Activated naive CD4-positive, alpha-beta T cell treated with anti-CD3 and anti-CD28 coated beads for 36 hours (primary cell): ENCODE data around the gene OLFM1. TPM values are rescaled to one million over a fixed set of nuclear protein-coding genes. Genes with fewer than 3 reads are reported as not detected.

Source experiments
- CTCF ChIA-PET: fragments of 350-600 bp; sonication (Branson Sonifier 250); formaldehyde crosslinking; loops from one replicate; lab custom pipeline; 2021; ENCODE audit warnings: antibody characterized with exemption; lab: Charles Lee
- DNase-seq: peaks from one replicate; pipeline ENCODE4 v3.0.0-alpha.2; 2020
- H3K27ac Mint-ChIP-seq: one replicate; pipeline ENCODE4 v1.8.0; 2021; ENCODE audit warnings: mild to moderate bottlenecking, mixed read lengths
- H3K27me3 Mint-ChIP-seq: one replicate; pipeline ENCODE4 v1.8.0; 2021; ENCODE audit warnings: low read depth, mixed read lengths
- H3K36me3 Mint-ChIP-seq: one replicate; pipeline ENCODE4 v1.8.0; 2021; ENCODE audit warnings: low read depth, mixed read lengths
- H3K4me1 Mint-ChIP-seq: one replicate; pipeline ENCODE4 v1.8.0; 2021; ENCODE audit warnings: low read depth, mixed read lengths
- H3K4me3 Mint-ChIP-seq: one replicate; pipeline ENCODE4 v1.8.0; 2021; ENCODE audit warnings: mild to moderate bottlenecking, moderate library complexity, mixed read lengths
- H3K9me3 Mint-ChIP-seq: one replicate; pipeline ENCODE4 v1.8.0; 2021; ENCODE audit warnings: mixed read lengths
- intact Hi-C: fragments of 100-400 bp; cut with micrococcal nuclease; formaldehyde crosslinking; loops from one replicate; pipeline ENCODE4 v1.15.1; 2023
- total RNA-seq, 2 experiments: library from RNA; stranded (reverse); gene quantifications; one replicate each; pipeline ENCODE4 v1.2.3, GENCODE V29; 2021

The OLFM1 gene
- total RNA-seq, result not detected

DNA sequence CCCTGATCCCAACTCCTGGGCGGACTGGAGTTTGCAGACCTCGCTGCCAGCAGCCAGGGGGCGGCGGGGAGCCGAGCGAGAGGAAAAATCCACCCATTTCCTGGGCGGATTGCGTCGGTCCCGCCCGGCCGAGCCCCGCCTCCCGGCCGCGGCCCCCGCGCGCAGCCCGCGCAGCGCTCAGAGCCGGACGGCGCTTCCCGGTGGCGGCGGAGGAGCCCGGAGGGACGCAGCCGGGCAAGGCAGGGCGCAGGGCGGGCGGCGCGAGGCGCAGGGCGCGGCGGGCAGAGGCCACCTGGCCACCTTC lies at the start of gene OLFM1:
Gene OLFM1 (plus strand): TSS at position 180 of the 304 bp plus-strand sequence. CDS start 322 bp downstream, outside the sequence.
- peaks cover 52% of the 10 kb centered on the region for H3K27me3 Mint-ChIP-seq
- CTCF ChIA-PET, result no interaction called here
- no peak within 1 kb of the TSS for H3K27ac Mint-ChIP-seq
- H3K4me3 Mint-ChIP-seq, result no peak within 1 kb of the TSS
- H3K4me1 Mint-ChIP-seq, result peaks cover 6% of the 10 kb centered on the region
- peak; percentile 69 for DNase-seq
- no peaks in the 10 kb centered on the region for H3K36me3 Mint-ChIP-seq
- H3K9me3 Mint-ChIP-seq, result no peaks in the 10 kb centered on the region
- intact Hi-C loops, result no loop called here

DNA sequence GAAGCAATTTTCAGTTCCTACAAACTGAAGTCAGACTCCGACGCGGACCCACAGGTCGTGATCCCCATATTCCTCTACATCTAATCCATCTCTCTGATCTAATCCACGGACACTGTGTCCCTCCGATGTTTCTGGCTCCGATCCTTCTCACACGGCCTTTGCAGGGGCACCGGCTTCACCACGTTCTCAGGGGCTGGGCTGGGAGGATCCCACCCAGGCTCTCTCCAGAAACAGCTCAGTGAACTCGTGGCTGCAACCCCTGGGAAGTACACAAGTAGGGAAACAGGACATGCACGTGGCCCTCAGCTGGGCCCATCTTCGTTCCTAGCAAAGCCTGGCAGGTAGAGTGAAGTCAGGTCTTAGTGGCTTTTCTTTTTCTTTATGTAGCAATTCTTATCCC lies 49.1 kb upstream of the OLFM1 start:
- Mint-ChIP-seq H3K27ac (no peak overlapping the region), H3K27me3 (peaks cover 5% of the 10 kb centered on the region), H3K4me1 (no peaks in the 10 kb centered on the region), H3K9me3 (no peaks in the 10 kb centered on the region), H3K36me3 (no peaks in the 10 kb centered on the region), H3K4me3 (no peak overlapping the region)
- no peak for DNase-seq
- intact Hi-C loops, result no loop called here
- CTCF ChIA-PET, result no interaction called here

DNA sequence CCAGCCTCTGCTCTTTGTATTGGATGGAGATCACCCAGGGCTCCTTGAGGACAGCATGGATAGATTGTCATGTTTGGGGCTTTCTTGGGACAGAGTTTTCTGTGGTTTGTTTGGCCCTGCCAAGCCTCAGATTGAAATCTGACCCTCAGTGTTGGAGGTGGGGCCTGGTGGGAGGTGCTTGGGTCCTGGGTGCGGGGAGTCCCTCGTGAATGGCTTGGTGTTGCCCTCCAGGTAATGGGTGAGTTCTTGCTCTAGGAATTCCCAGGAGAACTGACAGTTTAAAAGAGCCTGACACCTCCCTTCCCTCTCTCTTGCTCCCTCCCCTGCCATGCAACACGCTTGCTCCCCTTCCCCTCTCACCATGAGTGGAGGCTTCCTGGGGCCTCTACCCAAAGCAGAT lies 48.6 kb upstream of the OLFM1 start:
- Mint-ChIP-seq H3K4me1 (no peaks in the 10 kb centered on the region), H3K36me3 (no peaks in the 10 kb centered on the region), H3K27ac (no peak overlapping the region), H3K4me3 (no peak overlapping the region), H3K27me3 (peaks cover 5% of the 10 kb centered on the region), H3K9me3 (no peaks in the 10 kb centered on the region)
- CTCF ChIA-PET, result no interaction called here
- DNase-seq, result no peak
- intact Hi-C loops, result no loop called here

DNA sequence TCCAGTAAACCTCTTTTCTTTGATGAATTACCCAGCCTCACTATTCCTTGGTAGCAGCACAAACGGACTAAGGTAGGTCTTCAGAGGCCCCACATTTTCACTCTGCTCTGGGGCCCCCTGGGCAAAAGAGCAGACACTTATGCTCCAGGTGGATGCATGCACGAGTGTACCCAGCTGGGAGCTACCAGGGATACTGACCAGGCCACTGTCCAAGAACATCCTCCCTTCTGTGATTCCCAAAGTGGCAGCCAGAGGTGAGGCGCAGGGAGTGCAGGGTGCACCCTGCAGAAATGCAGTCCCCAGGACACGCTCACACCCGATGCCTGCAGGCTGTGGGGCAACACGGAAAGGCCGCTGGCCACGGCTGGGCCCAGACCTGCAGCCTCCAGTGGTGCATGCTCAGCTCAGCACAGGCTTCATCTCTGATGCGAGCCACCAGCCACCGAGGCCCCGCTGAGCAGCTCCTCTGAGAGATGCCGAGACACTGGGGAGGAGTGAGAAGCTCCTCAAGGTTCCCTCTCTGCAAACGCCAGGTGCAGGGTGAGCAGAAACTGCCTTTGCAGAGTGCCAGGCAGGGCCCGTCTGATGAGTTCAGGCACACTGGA lies 48.1 kb upstream of the OLFM1 start:
- Mint-ChIP-seq H3K27me3 (peaks cover 6% of the 10 kb centered on the region), H3K27ac (no peak overlapping the region), H3K4me1 (no peaks in the 10 kb centered on the region), H3K9me3 (no peaks in the 10 kb centered on the region), H3K36me3 (no peaks in the 10 kb centered on the region), H3K4me3 (no peak overlapping the region)
- no peak for DNase-seq
- CTCF ChIA-PET, result no interaction called here
- intact Hi-C loops, result no loop called here

DNA sequence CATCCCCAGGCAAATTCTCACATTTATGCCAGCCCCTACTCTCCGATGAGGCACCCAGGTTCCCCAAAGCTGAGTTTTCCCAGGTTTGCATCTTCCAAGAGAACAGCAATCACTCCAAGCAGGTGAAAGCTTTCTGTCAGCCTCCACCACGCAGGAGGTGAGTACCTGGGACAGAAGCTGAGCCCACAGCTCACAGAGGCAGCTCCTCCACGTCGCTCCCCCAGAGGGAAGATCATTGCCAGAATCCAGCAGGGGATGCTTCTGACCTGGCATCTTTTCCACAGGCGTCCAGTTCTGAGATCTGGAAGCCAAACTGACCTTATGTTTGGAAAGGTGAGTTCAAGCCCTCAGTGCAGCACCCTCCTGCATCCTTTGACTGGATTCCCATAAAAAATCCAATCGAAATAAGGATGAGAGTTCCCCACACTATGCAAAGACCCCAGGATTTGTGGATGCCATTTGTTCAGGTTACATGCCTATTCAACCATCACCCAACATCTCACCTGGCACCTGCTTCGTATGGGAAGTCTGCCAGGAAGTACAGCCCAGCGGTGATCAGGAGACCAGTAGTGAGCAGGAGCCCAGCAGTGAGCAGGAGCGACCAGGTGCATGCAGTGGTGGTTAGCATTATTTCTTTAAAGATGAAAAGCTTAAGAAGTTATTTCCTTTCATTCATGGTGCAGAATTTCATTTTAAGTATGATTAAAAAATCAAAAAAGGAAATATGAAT lies 47.4 kb upstream of the OLFM1 start:
- Mint-ChIP-seq H3K4me1 (no peaks in the 10 kb centered on the region), H3K36me3 (no peaks in the 10 kb centered on the region), H3K27me3 (peaks cover 8% of the 10 kb centered on the region), H3K27ac (no peak overlapping the region), H3K4me3 (no peak overlapping the region), H3K9me3 (no peaks in the 10 kb centered on the region)
- no peak for DNase-seq
- CTCF ChIA-PET, result no interaction called here
- intact Hi-C loops, result no loop called here

DNA sequence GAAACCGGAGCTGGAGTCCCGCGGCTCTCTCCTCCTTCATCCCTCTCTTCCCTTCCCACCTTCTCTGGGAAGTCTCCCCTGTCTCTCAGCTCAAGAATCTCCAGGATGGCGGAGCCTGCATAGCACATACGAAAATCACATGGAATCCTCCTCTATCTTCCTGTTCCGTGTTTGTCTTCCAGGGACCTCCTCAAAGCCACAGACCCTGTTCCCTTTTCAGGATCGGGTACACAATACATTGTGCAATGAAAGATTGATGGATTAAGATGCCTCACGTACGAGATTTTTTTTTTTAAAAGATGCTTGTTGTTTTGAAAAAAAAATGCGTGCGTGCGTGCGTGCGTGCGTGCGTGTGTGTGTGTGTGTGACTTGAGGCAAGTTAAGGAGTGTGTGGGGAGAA lies 46.6 kb upstream of the OLFM1 start:
- H3K4me3 Mint-ChIP-seq, result no peak overlapping the region
- CTCF ChIA-PET, result no interaction called here
- no peaks in the 10 kb centered on the region for H3K9me3 Mint-ChIP-seq
- H3K36me3 Mint-ChIP-seq, result no peaks in the 10 kb centered on the region
- H3K4me1 Mint-ChIP-seq, result no peaks in the 10 kb centered on the region
- no peak for DNase-seq
- H3K27me3 Mint-ChIP-seq, result peaks cover 14% of the 10 kb centered on the region
- no peak overlapping the region for H3K27ac Mint-ChIP-seq
- intact Hi-C loops, result no loop called here

DNA sequence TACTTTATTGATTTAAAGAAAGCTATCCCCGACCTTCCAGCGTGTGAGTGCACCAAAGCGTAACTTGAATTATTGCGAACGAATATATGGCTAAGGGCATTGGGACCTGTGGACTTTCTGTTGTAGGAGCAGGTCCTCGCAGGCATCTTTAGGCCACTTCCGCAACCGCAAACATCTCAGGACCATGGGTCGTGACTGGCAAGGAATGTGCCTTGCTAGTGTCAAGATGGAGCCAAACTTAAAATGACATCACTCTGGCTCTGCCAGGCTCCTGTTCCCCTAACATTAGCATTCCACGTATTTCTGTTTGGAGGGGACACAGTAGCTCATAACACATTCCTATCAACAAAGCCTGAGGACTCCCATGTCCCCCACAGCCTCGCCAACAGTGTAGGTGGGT lies 44.1 kb upstream of the OLFM1 start:
- Mint-ChIP-seq H3K9me3 (no peaks in the 10 kb centered on the region), H3K4me3 (no peak overlapping the region), H3K4me1 (no peaks in the 10 kb centered on the region), H3K27ac (no peak overlapping the region), H3K27me3 (peaks cover 14% of the 10 kb centered on the region), H3K36me3 (no peaks in the 10 kb centered on the region)
- no peak for DNase-seq
- intact Hi-C loops, result no loop called here
- CTCF ChIA-PET, result no interaction called here

DNA sequence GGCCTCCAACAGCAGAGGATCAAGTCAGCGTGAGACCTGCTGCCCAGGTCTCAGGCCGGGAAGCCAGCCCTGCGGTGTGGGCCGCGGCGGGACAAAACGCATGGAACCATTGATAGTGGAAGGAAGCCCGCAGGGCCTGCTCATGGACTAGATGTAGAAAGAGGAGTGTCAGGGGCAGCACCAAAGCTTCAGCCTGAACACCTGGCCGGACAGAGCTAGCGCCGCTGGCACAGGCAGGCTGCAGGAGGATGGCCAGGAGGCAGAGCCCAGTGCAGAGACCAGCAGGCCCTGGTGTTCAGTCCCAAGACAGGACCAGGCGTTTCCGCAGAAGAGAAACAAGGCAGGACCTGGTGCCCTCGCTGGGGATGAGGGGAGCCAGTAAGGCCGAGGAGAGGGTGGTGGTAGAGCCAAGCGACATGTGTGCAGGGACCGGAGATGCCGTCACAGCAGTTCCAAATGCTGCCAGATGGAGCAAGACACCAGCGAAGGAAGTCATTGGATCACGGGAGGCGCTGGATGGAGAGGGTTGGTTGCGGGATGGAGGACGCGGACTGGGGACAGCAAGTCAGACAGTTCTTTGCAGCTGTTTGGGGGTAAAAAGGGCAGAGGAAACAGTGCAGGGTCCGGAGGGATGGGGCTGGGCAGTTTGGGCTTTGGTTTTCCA lies 42.1 kb upstream of the OLFM1 start:
- intact Hi-C loops, result no loop called here
- H3K27ac Mint-ChIP-seq, result no peak overlapping the region

DNA sequence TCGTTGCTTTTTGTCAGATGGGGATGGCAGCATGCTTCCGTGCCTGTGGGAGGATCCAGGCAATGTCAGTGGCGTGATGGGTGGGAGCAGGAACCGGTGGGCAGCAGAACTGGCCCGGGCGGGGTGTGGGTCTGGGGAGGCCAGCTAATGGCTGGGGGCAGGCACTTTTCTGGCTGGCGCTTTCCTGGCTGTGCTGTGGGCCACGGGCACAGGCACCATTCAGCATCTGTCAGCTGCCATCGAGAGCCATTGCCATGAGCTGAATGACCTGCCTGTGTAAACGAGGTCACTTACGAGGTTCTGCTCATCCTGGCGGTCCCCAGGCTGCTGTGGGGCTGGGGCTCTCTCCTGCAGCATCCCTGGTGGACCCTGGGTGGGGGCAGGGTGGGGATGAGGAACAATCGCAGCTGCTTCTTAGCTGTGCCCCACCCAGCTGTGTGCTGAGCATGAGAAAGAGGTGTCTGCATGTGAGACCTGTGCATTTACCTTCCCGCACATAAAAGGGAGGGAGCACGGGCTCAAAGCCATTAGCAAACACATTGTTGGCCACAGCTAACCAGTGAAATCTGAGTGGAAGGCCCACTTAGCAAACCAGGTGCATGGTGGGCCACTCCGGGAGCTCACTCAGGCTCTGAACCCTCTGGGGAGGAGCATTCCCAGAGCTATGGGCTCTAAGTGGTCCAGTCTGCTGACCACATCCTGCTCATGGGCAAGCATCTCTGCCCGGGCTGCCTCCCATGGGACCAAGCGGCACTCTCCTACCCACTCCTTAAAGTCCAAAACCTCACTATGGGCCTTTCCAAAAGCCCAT lies 41.3 kb upstream of the OLFM1 start:
- no peaks in the 10 kb centered on the region for H3K4me1 Mint-ChIP-seq
- peaks cover 24% of the 10 kb centered on the region for H3K27me3 Mint-ChIP-seq
- no peaks in the 10 kb centered on the region for H3K36me3 Mint-ChIP-seq
- CTCF ChIA-PET, result no interaction called here
- no peak for DNase-seq
- H3K4me3 Mint-ChIP-seq, result no peak overlapping the region
- no peaks in the 10 kb centered on the region for H3K9me3 Mint-ChIP-seq
- H3K27ac Mint-ChIP-seq, result no peak overlapping the region
- intact Hi-C loops, result no loop called here

More for the DNA sequence above, 42.1 kb upstream of the OLFM1 start:
- Mint-ChIP-seq H3K36me3 (no peaks in the 10 kb centered on the region), H3K9me3 (no peaks in the 10 kb centered on the region), H3K27me3 (peaks cover 20% of the 10 kb centered on the region), H3K4me3 (no peak overlapping the region), H3K4me1 (no peaks in the 10 kb centered on the region)
- no peak for DNase-seq
- CTCF ChIA-PET, result no interaction called here

DNA sequence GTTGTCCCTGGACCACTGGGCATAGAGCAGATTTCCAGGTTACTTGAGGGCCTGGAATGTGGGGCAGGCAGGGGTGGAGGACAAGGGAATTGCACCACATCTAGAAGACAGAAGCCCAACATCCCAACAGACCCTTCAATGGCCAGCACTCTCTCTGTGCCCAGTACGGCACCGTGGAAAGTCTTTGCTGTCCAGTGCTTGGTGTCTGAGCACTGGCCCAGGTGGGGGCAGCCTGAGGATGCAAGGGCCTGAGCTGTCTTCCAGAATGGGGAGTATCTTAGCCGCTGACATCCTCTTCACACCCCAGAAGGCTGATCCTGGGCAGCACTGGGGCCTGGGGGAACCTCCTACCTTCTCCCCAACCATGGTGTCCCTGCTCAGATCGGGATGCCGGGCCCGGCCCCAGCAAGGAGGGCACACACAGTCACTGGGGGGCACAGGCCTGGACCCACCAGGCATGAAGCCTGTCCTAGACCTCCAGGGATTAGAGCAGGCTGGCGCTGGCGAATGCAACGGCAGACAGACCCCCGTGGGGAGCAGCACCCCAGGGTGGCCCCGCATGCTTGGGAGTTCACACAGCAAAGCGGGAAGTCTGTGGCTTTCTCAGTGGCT lies 40.6 kb upstream of the OLFM1 start:
- Mint-ChIP-seq H3K36me3 (no peaks in the 10 kb centered on the region), H3K9me3 (no peaks in the 10 kb centered on the region), H3K4me3 (no peak overlapping the region), H3K27me3 (peaks cover 31% of the 10 kb centered on the region), H3K4me1 (no peaks in the 10 kb centered on the region), H3K27ac (no peak overlapping the region)
- no peak for DNase-seq
- CTCF ChIA-PET, result no interaction called here
- intact Hi-C loops, result no loop called here

DNA sequence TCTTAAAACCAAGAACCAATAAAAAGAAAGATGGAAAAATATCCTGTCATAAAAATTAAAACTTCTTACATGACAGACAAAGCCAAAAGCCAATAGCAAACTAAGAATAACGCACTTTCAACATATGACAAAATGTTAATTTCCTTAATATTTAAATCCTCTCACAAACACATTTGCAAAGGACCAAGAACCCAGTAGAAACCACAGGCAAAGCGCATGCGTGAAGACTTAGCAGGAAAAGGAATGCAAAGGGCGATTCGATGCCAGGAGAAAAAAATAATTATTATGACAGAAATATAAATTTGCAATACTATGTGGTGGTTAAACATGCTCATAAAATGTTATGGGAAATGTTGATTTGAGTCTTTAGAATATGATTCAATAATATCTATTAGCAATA lies 39.9 kb upstream of the OLFM1 start:
- CTCF ChIA-PET, result no interaction called here
- no peak overlapping the region for H3K27ac Mint-ChIP-seq
- intact Hi-C loops, result no loop called here
- DNase-seq, result no peak
- no peaks in the 10 kb centered on the region for H3K36me3 Mint-ChIP-seq
- H3K4me3 Mint-ChIP-seq, result no peak overlapping the region
- no peaks in the 10 kb centered on the region for H3K4me1 Mint-ChIP-seq
- H3K27me3 Mint-ChIP-seq, result peaks cover 36% of the 10 kb centered on the region
- H3K9me3 Mint-ChIP-seq, result no peaks in the 10 kb centered on the region

DNA sequence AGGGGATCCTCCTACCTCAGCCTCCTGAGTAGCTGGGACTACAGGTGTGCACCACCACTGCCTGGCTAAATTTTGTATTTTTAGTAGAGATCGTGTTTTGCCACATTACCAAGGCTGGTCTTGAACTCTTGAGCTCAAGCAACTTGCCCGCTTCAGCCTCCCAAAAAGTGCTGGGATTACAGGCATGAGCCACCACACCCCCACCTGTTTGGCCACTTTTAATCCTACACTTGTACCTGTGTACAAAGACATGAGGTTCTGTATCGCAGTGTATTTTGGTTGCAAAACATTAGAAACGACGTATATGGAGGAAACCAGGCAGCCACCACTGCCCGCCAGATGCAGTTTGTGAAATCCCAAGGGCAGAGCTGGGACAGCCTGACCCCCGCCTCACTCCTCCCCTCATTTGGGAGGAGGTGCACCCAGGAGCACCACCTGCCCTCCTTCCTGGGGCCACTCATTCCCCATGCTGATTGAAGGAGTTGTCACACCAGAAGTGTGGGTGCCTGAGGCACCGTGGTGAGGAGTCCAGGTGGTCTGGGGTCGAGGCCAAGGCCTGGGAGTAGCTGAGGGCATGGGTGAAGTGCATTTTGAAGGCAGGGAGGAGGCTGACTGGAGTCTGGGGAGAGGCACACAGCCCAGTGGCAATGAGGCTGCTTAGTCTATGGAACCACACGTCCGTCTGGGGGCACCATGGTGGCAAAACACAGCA lies 39.3 kb upstream of the OLFM1 start:
- no peak for DNase-seq
- Mint-ChIP-seq H3K27me3 (peaks cover 39% of the 10 kb centered on the region), H3K9me3 (no peaks in the 10 kb centered on the region), H3K36me3 (no peaks in the 10 kb centered on the region), H3K4me3 (no peak overlapping the region), H3K4me1 (no peaks in the 10 kb centered on the region), H3K27ac (no peak overlapping the region)
- intact Hi-C loops, result no loop called here
- CTCF ChIA-PET, result no interaction called here
